Adipose tissue (tissue), 3 donors: ENCODE results near the gene ZSCAN1. TPM values are rescaled to one million over a fixed set of nuclear protein-coding genes. Genes with fewer than 3 reads are reported as not detected.
"Not testable (repeated sequence)": the region's sequence is repeated elsewhere in the genome, so short reads cannot be mapped to it uniquely, and the experiment has no call there.

Source experiments
- H3K27ac ChIP-seq: one replicate; pipeline ENCODE4 v1.5.1; 2013; ENCODE audit warnings: low read depth, low read length
- WGBS, 3 donors: extraction: QIAGEN DNeasy Blood & Tissue Kit; methylation state at CpG; one replicate each; pipeline ENCODE4 v1.1.7; 2013; 5-methylcytosine and 5-hydroxymethylcytosine counted together
- polyA plus RNA-seq, 3 donors: library from polyadenylated mRNA; stranded (reverse); fragments of 200-250 nt; gene quantifications; one replicate each; pipeline ENCODE4 v1.2.3, GENCODE V29; 2013
- donor health status: healthy with polysubstance abuse.
- donor health status: Bipolar disorder and iron deficiency.
- donor health status: healthy.

ZSCAN1 gene
- under 1 TPM in 2 of 3 donors, not detected in 1; 0.11 to 0.28 TPM for polyA plus RNA-seq

- H3K27ac ChIP-seq, result no peak within 1 kb of the TSS
Measured at GRCh38 chr19:58033741-58034476, at the start of gene ZSCAN1. ZSCAN1 (plus strand) TSS chr19:58034025; CDS start chr19:58037837, 3,812 bp downstream.

GRCh38 chr19:57992841-57993240 is 41.0 kb upstream of the ZSCAN1 start:
- WGBS, 3 donors, result 95 to 100% (median 100%) methylated on average over 1 of the region's 1 CpG
- no peak overlapping the region for H3K27ac ChIP-seq

More at GRCh38 chr19:58033741-58034476, at the start of gene ZSCAN1:
- WGBS, 3 donors, result 2 to 4% (median 2%) methylated on average over 77 to 100 of the region's 101 CpGs

GRCh38 chr19:58000677-58001076 is 33.1 kb upstream of the ZSCAN1 start:
- no peak overlapping the region for H3K27ac ChIP-seq
- WGBS, 3 donors, result 97 to 99% (median 98%) methylated on average over 4 of the region's 4 CpGs

GRCh38 chr19:58001895-58002369 is 31.9 kb upstream of the ZSCAN1 start:
- 0 to 5% (median 5%) methylated on average over 23 of the region's 23 CpGs for WGBS, 3 donors
- H3K27ac ChIP-seq, result no peak overlapping the region

GRCh38 chr19:58002384-58003173 is 31.2 kb upstream of the ZSCAN1 start, which contains the start of gene ZNF606:
ZNF606 (minus strand) TSS chr19:58002820; CDS start chr19:58001319, 1,501 bp downstream.
- H3K27ac ChIP-seq, result no peak within 1 kb of the TSS
- 0 to 1% (median 1%) methylated on average over 85 to 91 of the region's 91 CpGs for WGBS, 3 donors

GRCh38 chr19:58003174-58003828 is 30.5 kb upstream of the ZSCAN1 start:
- no peak overlapping the region for H3K27ac ChIP-seq
- WGBS, 3 donors, result 13 to 32% (median 26%) methylated on average over 31 of the region's 31 CpGs

GRCh38 chr19:58007285-58007684 is 26.5 kb upstream of the ZSCAN1 start:
- 93 to 100% (median 98%) methylated on average over 1 of the region's 1 CpG for WGBS, 3 donors
- H3K27ac ChIP-seq, result no peak overlapping the region

- H3K27ac ChIP-seq, result not testable (repeated sequence)
- 29 to 43% (median 42%) methylated on average over 10 of the region's 10 CpGs for WGBS, 3 donors
Measured at GRCh38 chr19:58008877-58009276, 24.9 kb upstream of the ZSCAN1 start.

GRCh38 chr19:58009301-58009665 is 24.5 kb upstream of the ZSCAN1 start:
- no peak overlapping the region for H3K27ac ChIP-seq
- 1 to 4% (median 3%) methylated on average over 16 to 21 of the region's 21 CpGs for WGBS, 3 donors

- 5 to 16% (median 13%) methylated on average over 39 to 41 of the region's 41 CpGs for WGBS, 3 donors
Measured at GRCh38 chr19:58009666-58010301, 24.0 kb upstream of the ZSCAN1 start.

GRCh38 chr19:58010507-58010906 is 23.3 kb upstream of the ZSCAN1 start:
- 64 to 88% (median 82%) methylated on average over 22 of the region's 22 CpGs for WGBS, 3 donors
- no peak overlapping the region for H3K27ac ChIP-seq

More at GRCh38 chr19:58009666-58010301, 24.0 kb upstream of the ZSCAN1 start:
- no peak overlapping the region for H3K27ac ChIP-seq

GRCh38 chr19:58014141-58014540 is 19.7 kb upstream of the ZSCAN1 start:
- 31 to 50% (median 37%) methylated on average over 5 of the region's 5 CpGs for WGBS, 3 donors
- H3K27ac ChIP-seq, result no peak overlapping the region

- 57 to 73% (median 72%) methylated on average over 7 of the region's 7 CpGs for WGBS, 3 donors
- H3K27ac ChIP-seq, result no peak overlapping the region
Measured at GRCh38 chr19:58020129-58020528, 13.7 kb upstream of the ZSCAN1 start.

- H3K27ac ChIP-seq, result no peak overlapping the region
- WGBS, 3 donors, result 51 to 56% (median 53%) methylated on average over 30 of the region's 30 CpGs
Measured at GRCh38 chr19:58021541-58022282, 12.1 kb upstream of the ZSCAN1 start.

GRCh38 chr19:58022283-58022660 is 11.6 kb upstream of the ZSCAN1 start:
- WGBS, 3 donors, result 70 to 73% (median 72%) methylated on average over 4 of the region's 4 CpGs
- no peak overlapping the region for H3K27ac ChIP-seq

- no peak overlapping the region for H3K27ac ChIP-seq
- WGBS, 3 donors, result 91 to 92% (median 91%) methylated on average over 12 of the region's 12 CpGs
Measured at GRCh38 chr19:58024661-58025060, 9.2 kb upstream of the ZSCAN1 start.

GRCh38 chr19:58034477-58034793 is 610 bp downstream of the ZSCAN1 start:
- 3 to 5% (median 4%) methylated on average over 13 to 20 of the region's 20 CpGs for WGBS, 3 donors
- no peak overlapping the region for H3K27ac ChIP-seq

- H3K27ac ChIP-seq, result no peak overlapping the region
- WGBS, 3 donors, result 68 to 74% (median 68%) methylated on average over 8 of the region's 8 CpGs
Measured at GRCh38 chr19:58035863-58036262, 2.0 kb downstream of the ZSCAN1 start.
